Trophoblast cell (in vitro differentiated cells and primary cell): ENCODE results near the gene DPH6.

ENCODE experiments used
- DNase-seq, 2 donors: peaks; one replicate each; pipeline ENCODE4 v3.0.0-alpha.2; 2016
- H2AFZ ChIP-seq: 2 replicates; pipeline ENCODE4 v1.6.1; 2013; ENCODE audit warnings: low read length, moderate library complexity, mild to moderate bottlenecking; ENCODE audit not compliant: insufficient read depth, poor library complexity
- H2AK5ac ChIP-seq: 2 replicates; pipeline ENCODE4 v1.6.1; 2013; ENCODE audit warnings: mild to moderate bottlenecking, low read length
- H2BK120ac ChIP-seq: 2 replicates; pipeline ENCODE4 v1.6.1; 2013; ENCODE audit warnings: low read length, mild to moderate bottlenecking, moderate library complexity; ENCODE audit not compliant: insufficient read depth, poor library complexity
- H2BK12ac ChIP-seq: 2 replicates; pipeline ENCODE4 v1.6.1; 2013; ENCODE audit warnings: mild to moderate bottlenecking, low read length, moderate library complexity
- H2BK5ac ChIP-seq: 2 replicates; pipeline ENCODE4 v1.6.1; 2013; ENCODE audit warnings: low read length, low read depth, moderate library complexity, mild to moderate bottlenecking; ENCODE audit not compliant: poor library complexity
- H3K14ac ChIP-seq: 2 replicates; pipeline ENCODE4 v1.6.1; 2013; ENCODE audit warnings: mild to moderate bottlenecking, low read length
- H3K18ac ChIP-seq: 2 replicates; pipeline ENCODE4 v1.6.1; 2013; ENCODE audit warnings: mild to moderate bottlenecking, low read length
- H3K23ac ChIP-seq: 2 replicates; pipeline ENCODE4 v1.6.1; 2013; ENCODE audit warnings: low read length
- H3K27ac ChIP-seq: 2 replicates; pipeline ENCODE4 v1.5.1; 2013; ENCODE audit warnings: low read depth, mild to moderate bottlenecking, inconsistent platforms, low read length, moderate library complexity
- H3K27me3 ChIP-seq: 2 replicates; pipeline ENCODE4 v1.6.1; 2013; ENCODE audit warnings: inconsistent platforms, mild to moderate bottlenecking, low read length, moderate library complexity; ENCODE audit not compliant: insufficient read depth
- H3K36me3 ChIP-seq, 2 experiments: 1 replicate in 1 of 2; 2 replicates in 1 of 2; pipeline ENCODE4 v1.6.1; 2013; ENCODE audit warnings: low read length in 2 of 2, mild to moderate bottlenecking in 2 of 2, moderate library complexity in 1 of 2; ENCODE audit not compliant: insufficient read depth in 2 of 2, control insufficient read depth in 1 of 2
- H3K4ac ChIP-seq: 2 replicates; pipeline ENCODE4 v1.6.1; 2013; ENCODE audit warnings: low read depth, mild to moderate bottlenecking, low read length, moderate library complexity
- H3K4me1 ChIP-seq, 2 experiments: 1 replicate in 1 of 2; 2 replicates in 1 of 2; pipeline ENCODE4 v1.6.1; 2013; ENCODE audit warnings: low read length in 2 of 2, mild to moderate bottlenecking in 2 of 2, moderate library complexity in 1 of 2; ENCODE audit not compliant: insufficient read depth in 2 of 2, control insufficient read depth in 1 of 2
- H3K4me2 ChIP-seq: 2 replicates; pipeline ENCODE4 v1.6.1; 2013; ENCODE audit warnings: inconsistent platforms, mild to moderate bottlenecking, low read length, moderate library complexity
- H3K4me3 ChIP-seq: 2 replicates; pipeline ENCODE4 v1.5.1; 2013; ENCODE audit warnings: mild to moderate bottlenecking, low read depth, low read length, inconsistent platforms
- H3K79me1 ChIP-seq: one replicate; pipeline ENCODE4 v1.6.1; 2013; ENCODE audit warnings: low read length
- H3K79me2 ChIP-seq: 2 replicates; pipeline ENCODE4 v1.6.1; 2013; ENCODE audit warnings: low read length, mild to moderate bottlenecking; ENCODE audit not compliant: control insufficient read depth, insufficient read depth, poor library complexity
- H3K9ac ChIP-seq: 2 replicates; pipeline ENCODE4 v1.6.1; 2013; ENCODE audit warnings: mild to moderate bottlenecking, low read length
- H3K9me3 ChIP-seq: 2 replicates; pipeline ENCODE4 v1.6.1; 2013; ENCODE audit warnings: low read depth, mild to moderate bottlenecking, control low read depth, inconsistent platforms, low read length; ENCODE audit not compliant: insufficient read depth
- H4K12ac ChIP-seq: 2 replicates; pipeline ENCODE4 v1.6.1; 2013; ENCODE audit warnings: low read depth, mild to moderate bottlenecking, low read length, moderate library complexity
- H4K8ac ChIP-seq: 2 replicates; pipeline ENCODE4 v1.6.1; 2013; ENCODE audit warnings: low read depth, mild to moderate bottlenecking, low read length, moderate library complexity
- H4K91ac ChIP-seq: one replicate; pipeline ENCODE4 v1.6.1; 2013; ENCODE audit warnings: low read depth, mild to moderate bottlenecking, low read length, moderate library complexity
- WGBS: extraction: QIAGEN DNeasy Blood & Tissue Kit; methylation state at CpG from one replicate; pipeline ENCODE4 v1.1.7; 2013; ENCODE audit warnings: missing lambda C conversion rate; ENCODE audit not compliant: insufficient read length, insufficient coverage; ENCODE audit errors: extremely low coverage; 5-methylcytosine and 5-hydroxymethylcytosine counted together

Gene DPH6

GRCh38 chr15:35466476-35466875 is 79.5 kb downstream of the DPH6 start:
- no peak overlapping the region for H4K12ac ChIP-seq
- no peaks in the 10 kb centered on the region for H3K9me3 ChIP-seq
- H3K18ac ChIP-seq: no peak overlapping the region
- no peak overlapping the region for H2BK12ac ChIP-seq
- H2AFZ ChIP-seq: no peak overlapping the region
- H2BK120ac ChIP-seq: no peak overlapping the region
- no peak overlapping the region for H3K27ac ChIP-seq
- no peak overlapping the region for H4K91ac ChIP-seq
- no peaks in the 10 kb centered on the region for H3K36me3 ChIP-seq
- H4K8ac ChIP-seq: no peak overlapping the region
- H3K27me3 ChIP-seq: no peaks in the 10 kb centered on the region
- WGBS: no CpG with 5 or more reads among the region's 2 CpGs
- no peak overlapping the region for H3K23ac ChIP-seq
- H3K79me1 ChIP-seq: no peaks in the 10 kb centered on the region
- no peak overlapping the region for H3K4me2 ChIP-seq
- H3K4ac ChIP-seq: no peak overlapping the region
- DNase-seq: no peak
- H3K9ac ChIP-seq: no peak overlapping the region
- H3K14ac ChIP-seq: no peak overlapping the region
- no peak overlapping the region for H2AK5ac ChIP-seq
- H3K79me2 ChIP-seq: no peaks in the 10 kb centered on the region
- no peak overlapping the region for H2BK5ac ChIP-seq
- H3K4me1 ChIP-seq: no peaks in the 10 kb centered on the region
- H3K4me3 ChIP-seq: no peak overlapping the region

GRCh38 chr15:35465783-35466182 is 80.2 kb downstream of the DPH6 start:
- Histone ChIP-seq H3K18ac (no peak overlapping the region), H3K79me2 (no peaks in the 10 kb centered on the region), H3K14ac (no peak overlapping the region), H2BK12ac (no peak overlapping the region), H4K12ac (no peak overlapping the region), H3K23ac (no peak overlapping the region), H4K8ac (no peak overlapping the region), H2BK120ac (no peak overlapping the region), H3K4me1 (no peaks in the 10 kb centered on the region), H3K79me1 (no peaks in the 10 kb centered on the region), H3K4me2 (no peak overlapping the region), H4K91ac (no peak overlapping the region), H2AFZ (no peak overlapping the region), H3K9me3 (no peaks in the 10 kb centered on the region), H3K4ac (no peak overlapping the region), H2BK5ac (no peak overlapping the region), H3K27me3 (no peaks in the 10 kb centered on the region), H3K27ac (no peak overlapping the region), H2AK5ac (no peak overlapping the region), H3K9ac (no peak overlapping the region), H3K4me3 (no peak overlapping the region), H3K36me3 (no peaks in the 10 kb centered on the region)
- DNase-seq: no peak

- no CpG with 5 or more reads among the region's 4 CpGs for WGBS
- Histone ChIP-seq H2AK5ac (no peak overlapping the region), H3K27me3 (no peaks in the 10 kb centered on the region), H3K4ac (no peak overlapping the region), H3K9ac (no peak overlapping the region), H3K9me3 (no peaks in the 10 kb centered on the region), H3K4me2 (no peak overlapping the region), H3K4me3 (no peak overlapping the region), H3K23ac (no peak overlapping the region), H2BK5ac (no peak overlapping the region), H2BK12ac (no peak overlapping the region), H3K14ac (no peak overlapping the region), H4K8ac (no peak overlapping the region), H2AFZ (no peak overlapping the region), H2BK120ac (no peak overlapping the region), H4K12ac (no peak overlapping the region), H3K79me1 (no peaks in the 10 kb centered on the region), H3K79me2 (no peaks in the 10 kb centered on the region), H4K91ac (no peak overlapping the region), H3K4me1 (no peaks in the 10 kb centered on the region), H3K36me3 (no peaks in the 10 kb centered on the region), H3K27ac (no peak overlapping the region), H3K18ac (no peak overlapping the region)
- DNase-seq: peak; percentile 21 to 62
These were observed 85.3 kb downstream of the DPH6 start for GRCh38 chr15:35460616-35461015.

DNA sequence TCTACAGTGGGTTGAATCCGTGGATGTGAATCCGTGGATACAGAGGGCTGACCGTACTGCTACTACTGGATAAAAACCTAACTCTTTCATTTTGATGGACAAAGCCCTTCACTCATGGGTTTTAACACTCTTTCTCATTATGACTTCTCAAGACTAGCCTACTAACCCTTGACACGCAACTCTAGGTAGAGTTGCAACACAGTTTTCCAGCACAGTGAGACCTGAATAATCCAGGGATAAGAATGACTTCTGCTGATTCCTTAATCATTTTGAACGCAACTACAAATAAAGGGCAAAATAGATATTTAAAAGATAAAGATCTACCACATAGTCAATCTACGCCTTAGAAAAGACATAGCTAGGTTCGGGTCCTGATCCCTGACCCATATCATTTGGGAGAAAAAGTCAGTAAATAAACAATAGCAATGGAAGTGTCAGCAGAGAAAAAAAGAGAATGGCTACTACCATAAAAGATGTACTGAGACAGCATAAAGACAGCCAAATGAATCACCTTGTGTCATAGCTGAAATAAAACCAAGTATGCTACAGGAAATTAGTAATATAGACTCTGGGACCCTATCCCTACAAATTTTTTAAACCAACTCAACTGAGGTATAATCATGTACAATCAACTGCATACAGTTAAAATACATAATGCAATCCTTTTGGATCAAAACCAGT is 87.6 kb downstream of the DPH6 start:
- Histone ChIP-seq H3K36me3 (no peaks in the 10 kb centered on the region), H3K79me2 (no peaks in the 10 kb centered on the region), H3K9ac (no peak overlapping the region), H2BK120ac (no peak overlapping the region), H3K14ac (no peak overlapping the region), H2AK5ac (no peak overlapping the region), H3K23ac (no peak overlapping the region), H4K12ac (no peak overlapping the region), H2BK5ac (no peak overlapping the region), H3K27ac (no peak overlapping the region), H3K4me1 (no peaks in the 10 kb centered on the region), H3K27me3 (no peaks in the 10 kb centered on the region), H3K4ac (no peak overlapping the region), H3K79me1 (no peaks in the 10 kb centered on the region), H4K8ac (no peak overlapping the region), H2AFZ (no peak overlapping the region), H3K4me2 (no peak overlapping the region), H3K18ac (no peak overlapping the region), H3K4me3 (no peak overlapping the region), H4K91ac (no peak overlapping the region), H2BK12ac (no peak overlapping the region), H3K9me3 (no peaks in the 10 kb centered on the region)
- DNase-seq: no peak
- no CpG with 5 or more reads among the region's 7 CpGs for WGBS
